BLaER1 (cell line): ENCODE data around the gene BOD1.

ENCODE experiments used
- H3K27ac ChIP-seq: shearing (Covaris generic); formaldehyde crosslinking; 2 replicates; pipeline ENCODE4 v1.8.1; 2022
- H3K27me3 ChIP-seq: shearing (Covaris generic); formaldehyde crosslinking; 2 replicates; pipeline ENCODE4 v1.8.1; 2022
- H3K36me3 ChIP-seq: shearing (Covaris generic); formaldehyde crosslinking; 2 replicates; pipeline ENCODE4 v1.8.1; 2022
- H3K4me1 ChIP-seq: shearing (Covaris generic); formaldehyde crosslinking; 2 replicates; pipeline ENCODE4 v1.8.1; 2022
- H3K4me2 ChIP-seq: shearing (Covaris generic); formaldehyde crosslinking; 2 replicates; pipeline ENCODE4 v1.8.1; 2022
- H3K4me3 ChIP-seq: shearing (Covaris generic); formaldehyde crosslinking; 2 replicates; pipeline ENCODE4 v1.8.1; 2022
- H3K9ac ChIP-seq: shearing (Covaris generic); formaldehyde crosslinking; 2 replicates; pipeline ENCODE4 v1.8.1; 2022
- H3K9me3 ChIP-seq: shearing (Covaris generic); formaldehyde crosslinking; 2 replicates; pipeline ENCODE4 v1.8.1; 2022
- H4K20me1 ChIP-seq: shearing (Covaris generic); formaldehyde crosslinking; 2 replicates; pipeline ENCODE4 v1.8.1; 2022
- Cebpa-rat ChIP-seq: shearing (Covaris generic); IDR thresholded peaks from 2 replicates; pipeline ENCODE4 v1.8.1; 2022

BOD1 gene

DNA sequence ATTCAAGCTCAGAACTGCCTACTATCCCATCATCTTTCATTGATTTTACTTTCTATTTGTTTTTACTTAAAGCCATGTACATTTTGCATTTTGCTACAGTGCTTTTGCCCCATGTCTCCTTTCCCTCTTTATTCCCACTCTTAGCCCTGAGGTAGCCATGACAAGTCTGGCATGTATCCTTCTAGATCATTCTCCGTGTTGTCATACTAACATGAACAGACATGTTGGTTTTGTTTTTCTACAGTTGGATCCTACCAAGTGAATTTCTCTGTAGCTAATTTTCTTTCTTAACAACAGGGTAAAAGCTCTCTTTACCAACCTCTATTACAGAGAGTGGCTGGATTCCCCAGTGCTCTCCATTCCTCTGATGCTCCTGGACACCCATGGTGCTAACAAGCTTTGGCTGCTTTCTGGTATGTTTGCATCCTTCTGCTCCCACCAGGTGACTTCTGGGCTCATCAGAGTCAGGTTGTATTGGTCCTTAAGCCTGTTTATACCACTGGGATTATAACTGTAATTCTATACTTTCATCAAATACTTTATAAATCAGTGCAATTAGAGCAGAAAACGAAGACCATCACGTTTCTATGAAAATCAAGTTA lies 38.8 kb upstream of the BOD1 start:
- no peaks in the 10 kb centered on the region for H3K36me3 ChIP-seq
- peaks cover 26% of the 10 kb centered on the region for H3K9me3 ChIP-seq
- no peak for TF ChIP-seq Cebpa-rat
- H3K4me1 ChIP-seq, result peaks cover 10% of the 10 kb centered on the region
- no peak overlapping the region for H3K27ac ChIP-seq
- H3K4me2 ChIP-seq, result no peak overlapping the region
- H3K9ac ChIP-seq, result no peak overlapping the region
- no peaks in the 10 kb centered on the region for H4K20me1 ChIP-seq
- H3K4me3 ChIP-seq, result no peak overlapping the region
- no peaks in the 10 kb centered on the region for H3K27me3 ChIP-seq

DNA sequence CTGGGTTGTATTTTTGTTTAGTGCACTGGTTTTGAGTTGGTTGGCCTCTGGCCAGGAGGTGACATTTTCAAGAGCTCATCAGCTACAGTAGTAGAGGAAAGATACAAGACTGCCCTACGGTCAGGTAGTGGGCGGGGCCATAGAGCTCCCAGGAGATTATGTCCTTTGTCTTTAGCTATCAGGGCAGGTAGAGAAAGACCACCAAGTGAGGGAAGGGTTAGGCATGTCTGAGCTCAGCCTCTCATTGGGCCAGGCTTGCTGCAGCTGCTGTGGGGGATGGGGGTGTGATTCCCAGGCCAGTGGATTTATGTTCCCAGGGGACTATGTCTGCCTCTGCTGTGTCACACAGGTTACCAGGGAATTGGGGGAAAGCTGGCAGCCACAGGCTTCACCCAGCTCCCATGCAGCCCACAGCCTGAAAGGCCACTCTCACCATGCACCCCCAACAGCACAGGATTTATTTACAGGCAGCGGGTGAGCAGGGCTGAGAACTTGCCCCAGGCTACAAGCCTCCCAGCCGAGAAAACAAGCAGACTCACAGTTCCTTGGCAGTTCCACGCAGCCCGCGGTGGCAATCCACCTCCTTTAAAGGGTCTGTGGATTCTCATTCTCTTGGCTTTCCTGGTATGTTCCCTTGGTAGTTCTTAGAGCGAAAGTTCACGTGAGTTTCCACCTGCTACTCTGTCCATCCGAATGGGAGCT lies 37.5 kb upstream of the BOD1 start:
- H3K4me1 ChIP-seq, result no peaks in the 10 kb centered on the region
- no peak for TF ChIP-seq Cebpa-rat
- no peaks in the 10 kb centered on the region for H3K36me3 ChIP-seq

DNA sequence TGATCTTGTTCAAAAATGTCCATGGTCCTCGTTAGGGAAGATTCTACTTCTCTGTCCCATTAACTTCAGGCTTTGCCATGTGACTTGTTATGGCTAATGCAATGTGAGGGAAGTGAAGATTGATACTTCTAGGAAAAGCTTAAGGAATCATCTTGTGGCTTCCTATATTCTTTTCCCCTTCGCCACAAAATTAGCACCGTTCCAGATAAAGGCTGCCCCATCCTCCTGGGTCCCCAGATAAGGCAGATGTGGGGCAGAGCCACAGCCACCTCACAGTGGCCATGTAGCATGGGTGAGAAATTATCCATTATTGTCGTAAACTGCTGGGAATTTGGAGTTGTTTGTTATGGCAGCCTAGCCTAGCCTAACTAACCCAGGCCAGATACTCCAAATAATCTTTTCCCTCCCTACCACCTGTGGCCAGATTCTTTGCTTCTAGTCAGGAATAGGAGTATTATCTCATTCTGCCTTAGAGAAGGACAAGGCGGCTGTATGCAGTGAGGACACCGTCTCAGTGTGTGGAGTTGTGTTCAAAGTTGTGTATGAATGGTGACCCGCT lies 31.9 kb upstream of the BOD1 start:
- no peak overlapping the region for H3K4me3 ChIP-seq
- H3K4me2 ChIP-seq, result no peak overlapping the region
- no peaks in the 10 kb centered on the region for H3K36me3 ChIP-seq
- H3K9ac ChIP-seq, result no peak overlapping the region
- no peak for TF ChIP-seq Cebpa-rat
- H4K20me1 ChIP-seq, result no peaks in the 10 kb centered on the region
- no peaks in the 10 kb centered on the region for H3K27me3 ChIP-seq
- H3K9me3 ChIP-seq, result peaks cover 14% of the 10 kb centered on the region
- peaks cover 14% of the 10 kb centered on the region for H3K4me1 ChIP-seq
- no peak overlapping the region for H3K27ac ChIP-seq

More for the DNA sequence above, 37.5 kb upstream of the BOD1 start:
- Histone ChIP-seq H3K27ac (no peak overlapping the region), H3K9me3 (peaks cover 26% of the 10 kb centered on the region), H3K9ac (no peak overlapping the region), H3K4me2 (no peak overlapping the region), H3K27me3 (no peaks in the 10 kb centered on the region), H3K4me3 (no peak overlapping the region), H4K20me1 (no peaks in the 10 kb centered on the region)

DNA sequence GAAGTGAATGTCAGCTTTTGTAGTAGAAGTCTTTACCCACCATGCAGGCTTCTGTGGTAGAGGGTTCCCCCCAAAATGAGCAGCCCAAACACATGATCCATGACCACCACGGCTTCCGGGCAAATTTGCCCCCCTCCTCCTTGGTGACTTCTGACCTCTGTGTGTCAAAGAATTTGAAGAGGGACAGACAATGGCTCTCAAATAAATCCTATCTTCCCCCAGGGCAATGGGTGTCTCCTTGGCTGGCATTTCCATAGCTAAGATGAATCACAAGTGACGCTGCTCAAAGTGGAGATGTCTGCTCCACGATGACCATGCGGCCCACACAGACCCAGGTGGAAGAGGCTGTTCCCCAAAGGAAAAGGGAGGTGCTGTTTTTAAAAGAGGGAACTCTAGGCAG lies 30.2 kb upstream of the BOD1 start:
- no peak overlapping the region for H3K9ac ChIP-seq
- H3K4me1 ChIP-seq, result peaks cover 25% of the 10 kb centered on the region
- no peaks in the 10 kb centered on the region for H3K27me3 ChIP-seq
- no peak for TF ChIP-seq Cebpa-rat
- no peaks in the 10 kb centered on the region for H4K20me1 ChIP-seq
- no peak overlapping the region for H3K27ac ChIP-seq
- no peaks in the 10 kb centered on the region for H3K36me3 ChIP-seq
- no peaks in the 10 kb centered on the region for H3K9me3 ChIP-seq
- no peak overlapping the region for H3K4me3 ChIP-seq
- H3K4me2 ChIP-seq, result no peak overlapping the region

DNA sequence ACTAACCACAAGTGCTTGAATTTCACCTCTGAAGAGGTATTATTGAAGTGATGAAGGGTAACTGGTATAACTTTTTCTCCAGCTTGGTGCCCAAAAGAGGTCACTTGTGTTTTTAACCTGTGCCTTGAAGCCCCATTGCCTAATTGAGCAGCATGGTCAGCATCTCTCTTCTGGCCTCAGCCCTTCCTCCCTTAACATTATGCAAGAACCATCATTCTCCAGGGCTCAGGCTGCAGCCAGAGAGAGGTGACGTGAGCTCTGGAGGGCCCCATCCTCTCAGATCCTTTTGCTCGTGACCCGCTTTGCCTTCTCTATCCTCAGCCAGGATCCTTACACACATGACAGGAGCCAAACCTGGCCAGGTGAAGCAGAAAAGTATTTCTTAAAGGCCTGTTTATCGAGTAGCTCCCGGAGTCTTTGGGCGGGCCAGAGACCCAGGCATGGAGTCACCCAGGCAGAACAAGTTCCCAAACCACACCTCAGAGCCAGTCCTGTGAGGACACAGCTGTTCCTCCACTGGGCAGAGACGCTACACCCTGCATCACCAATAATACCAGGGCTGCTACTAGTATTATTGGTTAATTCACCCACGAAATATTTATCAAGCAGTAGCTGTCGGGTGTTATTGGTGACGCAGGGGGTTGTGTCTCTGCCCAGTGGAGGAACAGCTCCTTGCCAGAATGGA lies 29.6 kb upstream of the BOD1 start:
- Histone ChIP-seq H3K9ac (no peak overlapping the region), H3K27me3 (no peaks in the 10 kb centered on the region), H3K36me3 (no peaks in the 10 kb centered on the region), H3K9me3 (no peaks in the 10 kb centered on the region), H3K27ac (no peak overlapping the region), H3K4me1 (peaks cover 31% of the 10 kb centered on the region), H3K4me3 (no peak overlapping the region), H4K20me1 (no peaks in the 10 kb centered on the region), H3K4me2 (no peak overlapping the region)
- no peak for TF ChIP-seq Cebpa-rat

DNA sequence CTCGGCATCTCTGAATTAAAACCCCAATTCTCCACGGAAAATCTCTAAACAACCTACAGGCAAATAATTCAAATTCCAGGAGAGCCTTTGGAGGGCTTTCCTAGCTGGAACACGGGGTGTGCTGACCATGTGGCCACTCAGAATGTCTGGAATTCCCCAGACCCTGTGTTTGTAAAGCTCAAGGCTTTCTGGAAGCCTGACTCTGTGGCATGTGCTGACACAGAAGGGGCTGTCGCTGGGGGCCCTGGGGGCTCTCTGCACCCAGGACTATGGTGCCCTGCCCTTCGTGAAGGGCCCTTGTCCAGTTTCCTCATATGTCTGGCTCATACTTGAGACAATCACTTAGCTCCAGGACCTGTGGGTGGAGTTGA lies 29.0 kb upstream of the BOD1 start:
- Histone ChIP-seq H3K9me3 (no peaks in the 10 kb centered on the region), H3K27ac (no peak overlapping the region), H3K36me3 (no peaks in the 10 kb centered on the region), H3K27me3 (no peaks in the 10 kb centered on the region), H3K4me3 (no peak overlapping the region), H3K4me2 (no peak overlapping the region), H3K9ac (no peak overlapping the region), H4K20me1 (no peaks in the 10 kb centered on the region), H3K4me1 (peaks cover 38% of the 10 kb centered on the region)
- no peak for TF ChIP-seq Cebpa-rat

DNA sequence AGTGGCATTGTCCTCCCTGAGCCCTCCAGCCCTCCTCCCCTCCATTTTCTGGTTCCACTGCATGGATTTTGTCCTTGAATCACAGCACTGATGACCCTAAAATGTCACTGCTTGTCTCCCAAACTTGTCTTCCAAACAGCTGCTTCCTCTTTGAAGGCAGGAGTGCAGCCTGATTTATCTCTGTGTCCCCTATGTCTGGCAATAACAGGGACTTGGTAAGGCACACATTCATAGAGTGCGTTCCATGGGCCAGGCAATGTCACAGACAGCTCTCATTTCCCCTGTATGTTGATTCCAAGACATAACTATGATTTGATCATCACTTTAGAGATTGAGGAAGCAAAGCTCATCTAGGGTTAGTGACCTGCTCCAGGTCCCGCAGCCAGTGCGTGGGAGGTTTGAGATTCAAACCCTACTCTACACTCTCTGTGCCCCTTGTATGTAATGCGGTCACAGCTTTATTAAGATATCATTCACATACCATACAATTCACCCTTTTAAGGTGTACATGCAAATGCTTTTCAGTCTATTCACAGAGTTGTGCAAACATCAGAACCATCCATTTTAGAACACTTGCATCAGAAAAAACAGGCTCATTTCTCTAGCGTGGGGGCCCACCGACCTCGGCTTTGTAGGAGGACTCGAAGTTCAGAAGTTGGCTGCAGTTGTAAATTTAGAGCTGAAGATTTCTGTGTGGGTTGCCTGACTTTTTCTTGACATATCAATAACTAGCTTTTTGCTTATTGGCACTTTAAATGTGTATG lies 28.4 kb upstream of the BOD1 start:
- no peaks in the 10 kb centered on the region for H3K36me3 ChIP-seq
- no peak overlapping the region for H3K4me3 ChIP-seq
- TF ChIP-seq Cebpa-rat, result no peak
- H3K9me3 ChIP-seq, result no peaks in the 10 kb centered on the region
- H3K27me3 ChIP-seq, result no peaks in the 10 kb centered on the region
- H3K27ac ChIP-seq, result no peak overlapping the region
- H3K4me2 ChIP-seq, result peak overlapping the region; percentile 6; the same call in 1 of the 2 replicates
- H4K20me1 ChIP-seq, result no peaks in the 10 kb centered on the region
- no peak overlapping the region for H3K9ac ChIP-seq
- peaks cover 40% of the 10 kb centered on the region for H3K4me1 ChIP-seq

GRCh38 chr5:173643964-173644363 lies 27.5 kb upstream of the BOD1 start:
- no peaks in the 10 kb centered on the region for H3K9me3 ChIP-seq
- H3K4me3 ChIP-seq, result no peak overlapping the region
- peaks cover 40% of the 10 kb centered on the region for H3K4me1 ChIP-seq
- no peak overlapping the region for H3K9ac ChIP-seq
- no peaks in the 10 kb centered on the region for H3K27me3 ChIP-seq
- TF ChIP-seq Cebpa-rat, result no peak
- no peaks in the 10 kb centered on the region for H3K36me3 ChIP-seq
- H3K4me2 ChIP-seq, result peak overlapping the region; percentile 6; the same call in 1 of the 2 replicates
- H3K27ac ChIP-seq, result no peak overlapping the region
- H4K20me1 ChIP-seq, result no peaks in the 10 kb centered on the region

DNA sequence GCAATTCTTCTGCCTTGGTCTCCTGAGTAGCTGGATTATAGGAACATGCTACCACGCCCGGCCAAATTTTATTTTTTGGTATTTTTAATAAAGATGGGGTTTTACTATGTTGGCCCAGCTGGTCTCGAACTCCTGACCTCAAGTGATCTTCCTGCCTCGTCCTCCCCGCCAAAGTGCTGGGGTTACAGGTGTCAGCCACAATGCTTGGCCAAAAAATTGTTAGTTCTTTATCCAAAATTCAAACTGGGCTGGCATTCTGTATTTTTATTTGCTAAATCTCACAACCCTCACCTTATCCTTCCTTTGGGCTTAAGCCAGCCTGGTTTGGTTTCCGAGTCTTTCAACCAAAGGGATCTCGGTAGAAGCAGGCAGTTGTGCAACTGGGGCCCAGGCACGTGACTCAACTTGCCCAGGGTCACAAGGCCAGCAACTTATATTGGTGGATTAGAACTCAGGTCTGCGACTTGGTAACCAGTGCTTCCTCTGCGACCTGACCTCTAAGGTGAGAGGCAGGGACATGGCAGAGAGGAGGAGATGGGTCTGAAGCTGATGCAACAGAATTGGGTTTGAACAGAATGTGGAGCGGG lies 26.5 kb upstream of the BOD1 start:
- H3K27me3 ChIP-seq, result no peaks in the 10 kb centered on the region
- H3K9me3 ChIP-seq, result no peaks in the 10 kb centered on the region
- peaks cover 40% of the 10 kb centered on the region for H3K4me1 ChIP-seq
- no peaks in the 10 kb centered on the region for H4K20me1 ChIP-seq
- no peak overlapping the region for H3K4me3 ChIP-seq
- no peak overlapping the region for H3K9ac ChIP-seq
- H3K27ac ChIP-seq, result no peak overlapping the region
- no peak for TF ChIP-seq Cebpa-rat
- no peaks in the 10 kb centered on the region for H3K36me3 ChIP-seq
- no peak overlapping the region for H3K4me2 ChIP-seq
